ENCODE measurements around the gene CTRL.

CTRL gene

DNA sequence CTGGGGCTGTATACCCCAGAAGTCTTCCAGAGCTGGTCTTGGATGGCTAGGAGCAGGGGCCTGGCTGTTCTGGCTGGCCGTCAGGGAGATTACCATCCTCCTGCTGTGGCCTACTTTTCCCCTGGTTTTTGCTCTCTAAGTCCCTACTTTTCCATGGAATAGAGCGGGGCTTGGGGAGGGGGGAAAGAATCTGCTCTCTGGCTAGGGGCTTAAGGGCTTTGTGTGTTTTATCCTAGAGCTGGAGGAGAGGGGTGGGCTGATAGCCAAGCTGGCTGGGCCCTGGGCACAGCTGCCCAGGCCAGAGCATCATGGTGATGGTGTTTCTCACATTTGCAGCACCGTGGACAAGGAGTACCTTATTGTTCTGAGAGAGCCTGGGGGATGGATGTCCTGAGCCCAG, 43.3 kb downstream of the CTRL start:
- Mint-ChIP-seq H3K4me1 (peaks cover 18% of the 10 kb centered on the region), H3K36me3 (ENCODE audit: low read depth) (peaks cover 7% of the 10 kb centered on the region), H3K4me3 (no peak overlapping the region), H3K27me3 (ENCODE audit: low read depth) (no peaks in the 10 kb centered on the region), H3K27ac (no peak overlapping the region), H3K9me3 (no peaks in the 10 kb centered on the region)
- TF ChIP-seq CTCF (IDR thresholded peaks at IDR 0.05; ENCODE audit: unreplicated experiment in 3 of 3): no peak

DNA sequence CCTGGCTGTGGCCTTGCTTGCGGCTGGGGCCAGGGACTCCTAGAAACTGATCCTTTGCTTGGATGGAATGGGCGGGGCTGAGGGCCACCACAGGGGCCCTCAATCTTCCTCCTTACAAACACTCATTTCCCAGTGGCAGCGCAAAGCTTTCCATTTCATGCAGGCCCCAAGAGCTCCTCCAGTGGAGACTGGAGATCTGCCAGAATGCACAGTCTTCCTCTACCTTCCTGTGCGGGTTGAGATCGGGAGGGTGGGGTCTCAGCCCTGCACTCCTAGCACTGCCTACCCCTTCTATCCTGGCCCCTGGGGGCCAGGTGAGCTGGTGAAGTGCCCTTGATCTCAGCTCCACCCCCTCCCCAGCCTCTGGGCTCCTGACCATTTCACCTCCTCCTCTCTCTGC, 45.3 kb downstream of the CTRL start:
- no peak overlapping the region for H3K4me3 Mint-ChIP-seq
- H3K27me3 Mint-ChIP-seq (ENCODE audit: low read depth): no peaks in the 10 kb centered on the region
- no peak overlapping the region for H3K27ac Mint-ChIP-seq
- H3K36me3 Mint-ChIP-seq (ENCODE audit: low read depth): peaks cover 17% of the 10 kb centered on the region
- TF ChIP-seq CTCF (IDR thresholded peaks at IDR 0.05; ENCODE audit: unreplicated experiment in 3 of 3): no peak
- H3K4me1 Mint-ChIP-seq: peaks cover 27% of the 10 kb centered on the region
- H3K9me3 Mint-ChIP-seq: no peaks in the 10 kb centered on the region

- Mint-ChIP-seq H3K27me3 (ENCODE audit: low read depth) (no peaks in the 10 kb centered on the region), H3K9me3 (no peaks in the 10 kb centered on the region), H3K36me3 (ENCODE audit: low read depth) (peaks cover 17% of the 10 kb centered on the region), H3K4me3 (no peak overlapping the region), H3K27ac (no peak overlapping the region), H3K4me1 (peaks cover 30% of the 10 kb centered on the region)
- TF ChIP-seq CTCF (IDR thresholded peaks at IDR 0.05; ENCODE audit: unreplicated experiment in 3 of 3): no peak
Measured at GRCh38 chr16:67885976-67886375, 45.7 kb downstream of the CTRL start.

DNA sequence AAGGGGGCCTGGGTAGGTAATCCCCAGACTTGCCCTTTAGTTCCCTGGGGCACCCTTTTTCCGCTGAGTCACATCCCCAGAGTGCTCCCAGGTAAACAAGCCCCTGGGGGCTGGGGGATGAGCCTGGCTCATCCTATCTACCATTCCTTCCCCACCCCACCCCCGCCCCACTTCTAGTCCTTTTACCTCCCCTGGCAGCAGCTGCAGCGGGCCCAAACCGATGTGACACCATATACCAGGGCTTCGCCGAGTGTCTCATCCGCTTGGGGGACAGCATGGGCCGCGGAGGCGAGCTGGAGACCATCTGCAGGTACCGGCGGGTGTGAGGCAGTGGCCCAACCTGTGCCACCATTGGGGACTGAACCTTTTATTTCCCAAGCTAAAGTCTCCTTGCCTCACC, 46.1 kb downstream of the CTRL start:
- Mint-ChIP-seq H3K9me3 (no peaks in the 10 kb centered on the region), H3K4me3 (no peak overlapping the region), H3K27ac (no peak overlapping the region), H3K36me3 (ENCODE audit: low read depth) (peaks cover 17% of the 10 kb centered on the region), H3K27me3 (ENCODE audit: low read depth) (no peaks in the 10 kb centered on the region), H3K4me1 (peaks cover 30% of the 10 kb centered on the region)
- TF ChIP-seq CTCF (IDR thresholded peaks at IDR 0.05; ENCODE audit: unreplicated experiment in 3 of 3): no peak

GRCh38 chr16:67884684-67885083, 47.0 kb downstream of the CTRL start, which contains the start of gene NRN1L:
NRN1L (plus strand) TSS chr16:67884885; CDS start chr16:67884904, 19 bp downstream.
- Mint-ChIP-seq H3K27me3 (ENCODE audit: low read depth) (no peaks in the 10 kb centered on the region), H3K4me3 (no peak within 1 kb of the TSS), H3K36me3 (ENCODE audit: low read depth) (peaks cover 23% of the 10 kb centered on the region), H3K4me1 (peaks cover 30% of the 10 kb centered on the region), H3K9me3 (no peaks in the 10 kb centered on the region), H3K27ac (no peak within 1 kb of the TSS)
- TF ChIP-seq CTCF (IDR thresholded peaks at IDR 0.05; ENCODE audit: unreplicated experiment in 3 of 3): no peak

- Mint-ChIP-seq H3K4me3 (no peak overlapping the region), H3K27me3 (ENCODE audit: low read depth) (no peaks in the 10 kb centered on the region), H3K36me3 (ENCODE audit: low read depth) (peaks cover 31% of the 10 kb centered on the region), H3K4me1 (peaks cover 30% of the 10 kb centered on the region), H3K27ac (no peak overlapping the region), H3K9me3 (no peaks in the 10 kb centered on the region)
- TF ChIP-seq CTCF (IDR thresholded peaks at IDR 0.05; ENCODE audit: unreplicated experiment in 3 of 3): peak; percentile 74 to 80 (median 77)
Measured at GRCh38 chr16:67883872-67884261, 47.8 kb downstream of the CTRL start.

Data from nephron (organoid).